Measurements from ENCODE around the gene NCOA1. TPM values are rescaled to one million over a fixed set of nuclear protein-coding genes. Genes with fewer than 3 reads are reported as not detected.
"Not testable (repeated sequence)": the region's sequence is repeated elsewhere in the genome, so short reads cannot be mapped to it uniquely, and the experiment has no call there.

The NCOA1 gene
- total RNA-seq, 8 experiments from 2014 or later, result 18.7 to 65.8 (median 22.0) TPM

GRCh38 chr2:24652265-24653182 lies 161.5 kb downstream of the NCOA1 start:
- WGBS, 10 experiments, result 73 to 100% (median 96%) methylated on average over 1 to 3 of the region's 3 CpGs; no CpG with 5 or more reads in 1 of the 10 experiments
- ATAC-seq (replicated peaks in 6 of 8), result no peak
- no peak overlapping the region for H3K4me3 ChIP-seq
- in situ Hi-C loops (cut with MboI; ENCODE audit: low pct_unique_long_range_greater_than_20kb in 2 of 9, low sequenced_read_pairs in 9 of 9, unreplicated experiment in 9 of 9), result no loop called here
- no peak overlapping the region for H3K27ac ChIP-seq
- H3K4me1 ChIP-seq (replicated peaks in 1 of 2), result no peaks in the 10 kb centered on the region

- in situ Hi-C loops (cut with MboI; ENCODE audit: low pct_unique_long_range_greater_than_20kb in 2 of 9, low sequenced_read_pairs in 9 of 9, unreplicated experiment in 9 of 9), result no loop called here
- H3K27ac ChIP-seq, result no peak overlapping the region
- peaks cover 0 to 5% of the 10 kb centered on the region in 2 donors for H3K4me1 ChIP-seq (replicated peaks in 1 of 2)
- H3K4me3 ChIP-seq, result no peak overlapping the region
- WGBS, 10 experiments, result 83 to 100% (median 94%) methylated on average over 1 to 2 of the region's 2 CpGs; no CpG with 5 or more reads in 1 of the 10 experiments
- no peak for ATAC-seq (replicated peaks in 6 of 8)
Measured at GRCh38 chr2:24657818-24658217, 166.8 kb downstream of the NCOA1 start.

- peaks cover 0 to 5% of the 10 kb centered on the region in 2 donors for H3K4me1 ChIP-seq (replicated peaks in 1 of 2)
- in situ Hi-C loops (cut with MboI; ENCODE audit: low pct_unique_long_range_greater_than_20kb in 2 of 9, low sequenced_read_pairs in 9 of 9, unreplicated experiment in 9 of 9), result no loop called here
- no peak for ATAC-seq (replicated peaks in 6 of 8)
- no peak overlapping the region for H3K4me3 ChIP-seq
- H3K27ac ChIP-seq, result no peak overlapping the region
- WGBS, 10 experiments, result 76 to 100% (median 93%) methylated on average over 1 to 4 of the region's 4 CpGs; no CpG with 5 or more reads in 1 of the 10 experiments
Measured at GRCh38 chr2:24658531-24659202, 167.6 kb downstream of the NCOA1 start.

- H3K4me1 ChIP-seq (replicated peaks in 1 of 2), result peaks cover 0 to 5% of the 10 kb centered on the region in 2 donors
- ATAC-seq (replicated peaks in 6 of 8), result peak in 4 of 8 experiments; percentile 16 to 46 (median 42)
- H3K4me3 ChIP-seq, result no peak overlapping the region
- in situ Hi-C loops (cut with MboI; ENCODE audit: low pct_unique_long_range_greater_than_20kb in 2 of 9, low sequenced_read_pairs in 9 of 9, unreplicated experiment in 9 of 9), result no loop called here
- 0 to 25% (median 18%) methylated on average over 1 of the region's 1 CpG; no CpG with 5 or more reads in 6 of the 10 experiments for WGBS, 10 experiments
- no peak overlapping the region for H3K27ac ChIP-seq
Measured at GRCh38 chr2:24659862-24660261, 168.8 kb downstream of the NCOA1 start.

- Histone ChIP-seq H3K4me3 (no peak overlapping the region), H3K27ac (no peak overlapping the region), H3K4me1 (replicated peaks in 1 of 2) (no peaks in the 10 kb centered on the region)
- ATAC-seq (replicated peaks in 6 of 8), result no peak
- 50 to 100% (median 91%) methylated on average over 1 of the region's 1 CpG; no CpG with 5 or more reads in 2 of the 10 experiments for WGBS, 10 experiments
- in situ Hi-C loops (cut with MboI; ENCODE audit: low pct_unique_long_range_greater_than_20kb in 2 of 9, low sequenced_read_pairs in 9 of 9, unreplicated experiment in 9 of 9), result no loop called here
Measured at GRCh38 chr2:24667542-24667941, 176.5 kb downstream of the NCOA1 start.

- in situ Hi-C loops (cut with MboI; ENCODE audit: low pct_unique_long_range_greater_than_20kb in 2 of 9, low sequenced_read_pairs in 9 of 9, unreplicated experiment in 9 of 9), result no loop called here
- 88 to 100% (median 100%) methylated on average over 1 of the region's 1 CpG; no CpG with 5 or more reads in 6 of the 10 experiments for WGBS, 10 experiments
- no peaks in the 10 kb centered on the region for H3K4me1 ChIP-seq (replicated peaks in 1 of 2)
- ATAC-seq (replicated peaks in 6 of 8), result no peak
- no peak overlapping the region for H3K27ac ChIP-seq
- H3K4me3 ChIP-seq, result no peak overlapping the region
Measured at GRCh38 chr2:24671230-24671629, 180.2 kb downstream of the NCOA1 start.

GRCh38 chr2:24672589-24672988 lies 181.5 kb downstream of the NCOA1 start:
- in situ Hi-C loops (cut with MboI; ENCODE audit: low pct_unique_long_range_greater_than_20kb in 2 of 9, low sequenced_read_pairs in 9 of 9, unreplicated experiment in 9 of 9), result no loop called here
- no peak overlapping the region for H3K4me3 ChIP-seq
- no peaks in the 10 kb centered on the region for H3K4me1 ChIP-seq (replicated peaks in 1 of 2)
- no peak overlapping the region for H3K27ac ChIP-seq
- WGBS, 10 experiments, result 54 to 100% (median 89%) methylated on average over 1 to 3 of the region's 3 CpGs; no CpG with 5 or more reads in 1 of the 10 experiments
- ATAC-seq (replicated peaks in 6 of 8), result no peak

- no peak for ATAC-seq (replicated peaks in 6 of 8)
- 60 to 100% (median 90%) methylated on average over 2 to 7 of the region's 7 CpGs; no CpG with 5 or more reads in 2 of the 10 experiments for WGBS, 10 experiments
- in situ Hi-C loops (cut with MboI; ENCODE audit: low pct_unique_long_range_greater_than_20kb in 2 of 9, low sequenced_read_pairs in 9 of 9, unreplicated experiment in 9 of 9), result no loop called here
- Histone ChIP-seq H3K4me1 (replicated peaks in 1 of 2) (no peaks in the 10 kb centered on the region), H3K4me3 (no peak overlapping the region), H3K27ac (no peak overlapping the region)
Measured at GRCh38 chr2:24675338-24675737, 184.3 kb downstream of the NCOA1 start.

- ATAC-seq (replicated peaks in 6 of 8), result no peak
- H3K27ac ChIP-seq, result no peak overlapping the region
- WGBS, 10 experiments, result 83 to 100% (median 94%) methylated on average over 1 to 4 of the region's 4 CpGs
- H3K4me1 ChIP-seq (replicated peaks in 1 of 2), result no peaks in the 10 kb centered on the region
- in situ Hi-C loops (cut with MboI; ENCODE audit: low pct_unique_long_range_greater_than_20kb in 2 of 9, low sequenced_read_pairs in 9 of 9, unreplicated experiment in 9 of 9), result no loop called here
- no peak overlapping the region for H3K4me3 ChIP-seq
Measured at GRCh38 chr2:24676493-24676892, 185.4 kb downstream of the NCOA1 start.

GRCh38 chr2:24678066-24678465 lies 187.0 kb downstream of the NCOA1 start:
- in situ Hi-C loops (cut with MboI; ENCODE audit: low pct_unique_long_range_greater_than_20kb in 2 of 9, low sequenced_read_pairs in 9 of 9, unreplicated experiment in 9 of 9); H3K4me1 ChIP-seq (replicated peaks in 1 of 2); ATAC-seq (replicated peaks in 6 of 8); H3K27ac ChIP-seq; H3K4me3 ChIP-seq: not testable (repeated sequence)

GRCh38 chr2:24680196-24680595 lies 189.1 kb downstream of the NCOA1 start:
- 83 to 100% (median 96%) methylated on average over 1 to 5 of the region's 5 CpGs; no CpG with 5 or more reads in 2 of the 10 experiments for WGBS, 10 experiments
- Histone ChIP-seq H3K27ac (no peak overlapping the region), H3K4me3 (no peak overlapping the region), H3K4me1 (replicated peaks in 1 of 2) (no peaks in the 10 kb centered on the region)
- ATAC-seq (replicated peaks in 6 of 8), result no peak
- in situ Hi-C loops (cut with MboI; ENCODE audit: low pct_unique_long_range_greater_than_20kb in 2 of 9, low sequenced_read_pairs in 9 of 9, unreplicated experiment in 9 of 9), result no loop called here

- Histone ChIP-seq H3K27ac (no peak overlapping the region), H3K4me3 (no peak overlapping the region), H3K4me1 (replicated peaks in 1 of 2) (no peaks in the 10 kb centered on the region)
- no peak for ATAC-seq (replicated peaks in 6 of 8)
- WGBS, 10 experiments, result 39 to 100% (median 77%) methylated on average over 1 to 7 of the region's 7 CpGs
- in situ Hi-C loops (cut with MboI; ENCODE audit: low pct_unique_long_range_greater_than_20kb in 2 of 9, low sequenced_read_pairs in 9 of 9, unreplicated experiment in 9 of 9), result no loop called here
Measured at GRCh38 chr2:24682304-24682703, 191.2 kb downstream of the NCOA1 start.

GRCh38 chr2:24683408-24683807 lies 192.4 kb downstream of the NCOA1 start:
- no peak overlapping the region for H3K4me3 ChIP-seq
- ATAC-seq (replicated peaks in 6 of 8), result no peak
- WGBS, 10 experiments, result 80 to 100% (median 87%) methylated on average over 1 of the region's 1 CpG; no CpG with 5 or more reads in 4 of the 10 experiments
- no peak overlapping the region for H3K27ac ChIP-seq
- in situ Hi-C loops (cut with MboI; ENCODE audit: low pct_unique_long_range_greater_than_20kb in 2 of 9, low sequenced_read_pairs in 9 of 9, unreplicated experiment in 9 of 9), result no loop called here
- no peaks in the 10 kb centered on the region for H3K4me1 ChIP-seq (replicated peaks in 1 of 2)
